Adrenal gland (tissue), 12 donors: ENCODE measurements around the gene CEP63. TPM values are rescaled to one million over a fixed set of nuclear protein-coding genes. Genes with fewer than 3 reads are reported as not detected.

Experiments used
- DNase-seq, 7 donors: peaks; one replicate each; pipeline ENCODE4 v3.0.0-alpha.2; 2019 to 2020
- H3K27ac ChIP-seq, 5 donors: fragments of 200-600 bp; sonication (generic) in 4 of 5; 1 replicate in 3 of 5; 2 replicates in 2 of 5; pipeline versions ENCODE4 v1.5.1 to v1.8.0; 2016 to 2020; ENCODE audit warnings: mild to moderate bottlenecking in 1 of 5
- H3K27me3 ChIP-seq: fragments of 200-600 bp; 2 replicates; pipeline ENCODE4 v1.8.0; 2021
- H3K36me3 ChIP-seq, 2 donors: fragments of 200-600 bp; replicated peaks in 1 of 2; 1 replicate in 1 of 2; 2 replicates in 1 of 2; pipeline versions ENCODE4 v1.5.1 to v1.8.0; 2018 to 2022
- H3K4me1 ChIP-seq, 2 donors: fragments of 200-600 bp; replicated peaks in 1 of 2; 1 replicate in 1 of 2; 2 replicates in 1 of 2; pipeline versions ENCODE4 v1.5.1 to v1.8.0; 2018 to 2021
- H3K4me3 ChIP-seq, 4 donors: fragments of 200-600 bp; sonication (generic) in 3 of 4; one replicate each; pipeline ENCODE4 v1.5.1; 2016 to 2018
- H3K9me3 ChIP-seq, 3 donors: fragments of 200-600 bp; sonication (generic) in 1 of 3; replicated peaks in 1 of 3; 1 replicate in 2 of 3; 2 replicates in 1 of 3; pipeline versions ENCODE4 v1.5.1 to v1.8.0; 2016 to 2021
- CTCF ChIP-seq, 6 experiments: fragments of 450-650 bp in 4 of 6; fragments of 200-600 bp in 2 of 6; sonication (generic) in 1 of 6; IDR thresholded peaks; 1 replicate in 5 of 6; 2 replicates in 1 of 6; pipeline versions ENCODE4 v1.5.1 to v1.8.0; 2016 to 2021; ENCODE audit warnings: antibody characterized with exemption in 6 of 6, mild to moderate bottlenecking in 2 of 6, moderate library complexity in 1 of 6
- POLR2A ChIP-seq, 2 donors: fragments of 450-650 bp; IDR thresholded peaks; one replicate each; pipeline ENCODE4 v1.6.1; 2017; ENCODE audit warnings: antibody characterized with exemption in 2 of 2, mild to moderate bottlenecking in 2 of 2, moderate library complexity in 1 of 2
- WGBS, 4 donors: extraction: QIAGEN DNeasy Blood & Tissue Kit in 2 of 4; methylation state at CpG; one replicate each; pipeline versions ENCODE4 v1.1.5 to v1.1.7; 2013 to 2017; 5-methylcytosine and 5-hydroxymethylcytosine counted together
- intact Hi-C, 2 donors: fragments of 100-400 bp; cut with DNase I; formaldehyde crosslinking; loops; one replicate each; pipeline versions ENCODE4 v1.14.1 to v1.15.0; 2022 to 2023
- polyA plus RNA-seq, 3 donors: library from polyadenylated mRNA; stranded (reverse); fragments of 200-250 nt in 2 of 3; fragments of 350-450 nt in 1 of 3; fragmentation: Illumina TruSeq in 1 of 3; extraction: RNeasy Lipid Tissue Mini Kit (QIAGEN cat#74804) in 1 of 3; gene quantifications; one replicate each; pipeline ENCODE4 v1.2.3, GENCODE V29; 2013 to 2014
- total RNA-seq, 9 donors: library from RNA; depleted of rRNA in 4 of 9; stranded (reverse); fragments of >200 nt in 4 of 9; fragments of 120-200 nt in 1 of 9; fragmentation: NEBNext Ultra II Directional in 1 of 9; extraction: Animal tissue kit (Norgen Biotek cat#: 25700) in 1 of 9; gene quantifications; one replicate each; pipeline versions ENCODE4 v1.1.0 to v1.2.4, GENCODE V29; 2013 to 2023
- donor health status: healthy with polysubstance abuse.
- donor health status: Bipolar disorder and iron deficiency.
- donor health status: DM: yes; HTN: yes; CAD: no.
- donor health status: DM: no; HTN: no; CAD: no.
- donor health status: DM: no; HTN: no; CAD: no.
- donor health status: DM: yes; HTN: yes; CAD: no.

CEP63 gene
- total and polyA plus RNA-seq, 12 donors: 8.8 to 43.7 (median 19.8) TPM

GRCh38 chr3:134516905-134517304 lies 31.0 kb downstream of the CEP63 start:
- H3K9me3 ChIP-seq: peaks cover 0 to 8% (median 0%) of the 10 kb centered on the region in 3 donors
- no peaks in the 10 kb centered on the region for H3K36me3 ChIP-seq
- intact Hi-C loops: no loop called here
- H3K4me3 ChIP-seq: no peak overlapping the region
- H3K27me3 ChIP-seq: no peaks in the 10 kb centered on the region
- 47 to 75% (median 63%) methylated on average over 3 of the region's 3 CpGs for WGBS, 4 donors
- TF ChIP-seq CTCF (IDR thresholded peaks at IDR 0.05) (no peak), POLR2A (IDR thresholded peaks at IDR 0.05) (no peak)
- no peak for DNase-seq
- H3K27ac ChIP-seq: peak overlapping the region in 1 of 5 donors; percentile 48
- peaks cover 0 to 5% of the 10 kb centered on the region in 2 donors for H3K4me1 ChIP-seq

- Histone ChIP-seq H3K9me3 (peaks cover 0 to 8% (median under 1%) of the 10 kb centered on the region in 3 donors), H3K27ac (peak overlapping the region in 1 of 5 donors; percentile 6), H3K4me3 (no peak overlapping the region), H3K4me1 (peaks cover 0 to 5% of the 10 kb centered on the region in 2 donors), H3K36me3 (no peaks in the 10 kb centered on the region), H3K27me3 (no peaks in the 10 kb centered on the region)
- intact Hi-C loops: no loop called here
- DNase-seq: no peak
- TF ChIP-seq POLR2A (IDR thresholded peaks at IDR 0.05) (no peak), CTCF (IDR thresholded peaks at IDR 0.05) (no peak)
Measured at GRCh38 chr3:134517791-134518190, 31.9 kb downstream of the CEP63 start.

GRCh38 chr3:134522541-134522940 lies 36.7 kb downstream of the CEP63 start:
- H3K36me3 ChIP-seq: no peaks in the 10 kb centered on the region

GRCh38 chr3:134525293-134525692 lies 39.4 kb downstream of the CEP63 start:
- TF ChIP-seq CTCF (IDR thresholded peaks at IDR 0.05): no peak
- no peak for TF ChIP-seq POLR2A (IDR thresholded peaks at IDR 0.05)

More at GRCh38 chr3:134522541-134522940, 36.7 kb downstream of the CEP63 start:
- intact Hi-C loops: no loop called here
- no peak for DNase-seq
- TF ChIP-seq CTCF (IDR thresholded peaks at IDR 0.05) (no peak), POLR2A (IDR thresholded peaks at IDR 0.05) (no peak)
- WGBS, 4 donors: 96 to 99% (median 98%) methylated on average over 6 of the region's 6 CpGs
- H3K27me3 ChIP-seq: no peaks in the 10 kb centered on the region
- H3K9me3 ChIP-seq: peaks cover 0 to 28% (median 8%) of the 10 kb centered on the region in 3 donors
- H3K4me1 ChIP-seq: no peaks in the 10 kb centered on the region
- H3K27ac ChIP-seq: no peak overlapping the region
- H3K4me3 ChIP-seq: no peak overlapping the region

More at GRCh38 chr3:134525293-134525692, 39.4 kb downstream of the CEP63 start:
- Histone ChIP-seq H3K9me3 (peaks cover 0 to 28% (median 4%) of the 10 kb centered on the region in 3 donors), H3K4me3 (no peak overlapping the region), H3K27me3 (no peaks in the 10 kb centered on the region), H3K27ac (no peak overlapping the region), H3K4me1 (no peaks in the 10 kb centered on the region), H3K36me3 (no peaks in the 10 kb centered on the region)
- intact Hi-C loops: no loop called here
- no peak for DNase-seq
